ENCODE measurements around the gene MYO3B. TPM values are rescaled to one million over a fixed set of nuclear protein-coding genes. Genes with fewer than 3 reads are reported as not detected.

The MYO3B gene
- total and polyA plus RNA-seq, 2 of the 8 experiments (the other 6 are each of a cell fraction or from before 2014, with no cell fraction given), result 0.17 to 0.19 TPM

- H2BK15ac ChIP-seq (ENCODE audit: low read length), result no peak overlapping the region
- H3K23me2 ChIP-seq (ENCODE audit: low read depth, low read length), result no peaks in the 10 kb centered on the region
- H3K14ac ChIP-seq (ENCODE audit: insufficient read length), result no peak overlapping the region
- H3K23ac ChIP-seq (ENCODE audit: insufficient read length), result no peak overlapping the region
- no peak overlapping the region for H3K9ac ChIP-seq (replicated peaks in 1 of 4; ENCODE audit: extremely low read depth in 1 of 4, low read depth in 3 of 4, low read length in 3 of 4)
- H3K4me2 ChIP-seq (ENCODE audit: insufficient read depth in 1 of 2, low read depth in 2 of 2, low read length in 2 of 2), result no peak overlapping the region
- H3K56ac ChIP-seq (replicated peaks; ENCODE audit: insufficient read length, low read depth, low read length), result no peak overlapping the region
- H3K79me2 ChIP-seq (ENCODE audit: control insufficient read depth in 1 of 2, insufficient read depth in 2 of 2, low read length in 2 of 2), result no peaks in the 10 kb centered on the region
- no peak overlapping the region for H4K5ac ChIP-seq (ENCODE audit: insufficient read length, low read depth, low read length)
- no peak overlapping the region for H3K4ac ChIP-seq (replicated peaks; ENCODE audit: insufficient read length, low read depth, low read length)
- H2BK20ac ChIP-seq (ENCODE audit: low read length), result no peak overlapping the region
- FAIRE-seq (no peak), DNase-seq (ENCODE audit: low read depth in 1 of 2, low spot score in 2 of 2) (no peak)
- H2AFZ ChIP-seq (ENCODE audit: low read length), result no peak overlapping the region
- no peak overlapping the region for H2BK5ac ChIP-seq (ENCODE audit: low read depth, low read length)
- WGBS, 2 experiments (ENCODE audit: extremely low coverage in 1 of 2, insufficient coverage in 1 of 2, insufficient read length in 1 of 2, insufficient replicate concordance in 2 of 2, low coverage in 1 of 2, low lambda C conversion rate in 2 of 2, missing lambda C conversion rate in 1 of 2), result 75% methylated on average over 3 of the region's 3 CpGs; no CpG with 5 or more reads in 1 of the 2 experiments
- CTCF ChIA-PET (ENCODE audit: partially characterized antibody), result no interaction called here
- no peak overlapping the region for H4K8ac ChIP-seq (ENCODE audit: extremely low read depth, insufficient read depth, low read length)
- no peak overlapping the region for H3K18ac ChIP-seq (ENCODE audit: extremely low read depth, low read length)
- H2AK5ac ChIP-seq (ENCODE audit: low read depth, low read length), result no peak overlapping the region
- H2BK12ac ChIP-seq (ENCODE audit: low read depth, low read length), result no peak overlapping the region
- no peaks in the 10 kb centered on the region for H3K36me3 ChIP-seq (ENCODE audit: control insufficient read depth in 2 of 4, insufficient read depth in 4 of 4, low read length in 3 of 4)
- no peaks in the 10 kb centered on the region for H3K9me3 ChIP-seq (ENCODE audit: insufficient read depth in 2 of 2, low read depth in 1 of 2, low read length in 1 of 2)
- POLR2A ChIA-PET (ENCODE audit: partially characterized antibody), result no interaction called here
- H3K27ac ChIP-seq (ENCODE audit: low read depth, low read length), result no peak overlapping the region
- H3K27me3 ChIP-seq (replicated peaks in 1 of 4; ENCODE audit: control insufficient read depth in 3 of 4, extremely low read depth in 1 of 4, insufficient read depth in 3 of 4, low read length in 3 of 4), result no peaks in the 10 kb centered on the region
- no peak overlapping the region for H4K91ac ChIP-seq (replicated peaks; ENCODE audit: insufficient read length, low read length)
- H3K4me1 ChIP-seq (replicated peaks in 1 of 4; ENCODE audit: control insufficient read depth in 3 of 4, insufficient read depth in 4 of 4, low read length in 3 of 4), result no peaks in the 10 kb centered on the region
- H4K20me1 ChIP-seq (replicated peaks in 1 of 2; ENCODE audit: control insufficient read depth in 1 of 2, insufficient read depth in 2 of 2, low read length in 2 of 2), result no peaks in the 10 kb centered on the region
- H3K4me3 ChIP-seq (ENCODE audit: extremely low read depth in 1 of 4, insufficient read depth in 2 of 4, low read depth in 3 of 4, low read length in 4 of 4), result no peak overlapping the region
- H2BK120ac ChIP-seq (replicated peaks; ENCODE audit: low read depth, low read length), result no peak overlapping the region
- H3K79me1 ChIP-seq (ENCODE audit: low read depth, low read length), result no peaks in the 10 kb centered on the region
- no peak for TF ChIP-seq TAF1 (IDR thresholded peaks at IDR 0.05; ENCODE audit: low read depth, low read length)
- no peak for TF ChIP-seq TAF7 (optimal IDR thresholded peaks at IDR 0.05; ENCODE audit: borderline replicate concordance, low read depth, low read length)
- no peak for TF ChIP-seq BACH1 (IDR thresholded peaks at IDR 0.05; ENCODE audit: low read length)
- TF ChIP-seq NRF1 (IDR thresholded peaks at IDR 0.05; ENCODE audit: low read depth, low read length), result no peak
- TF ChIP-seq CBX5 (IDR thresholded peaks at IDR 0.05; ENCODE audit: low read depth, low read length), result no peak
- no peak for TF ChIP-seq TEAD4 (IDR thresholded peaks at IDR 0.05; ENCODE audit: low read depth, low read length)
- TF ChIP-seq EZH2 (IDR thresholded peaks at IDR 0.05; ENCODE audit: low read depth, low read length, severe bottlenecking), result no peak
- TF ChIP-seq CEBPB (IDR thresholded peaks at IDR 0.05; ENCODE audit: low read depth, low read length), result no peak
- no peak for TF ChIP-seq TBP (IDR thresholded peaks at IDR 0.05; ENCODE audit: low read depth, low read length)
- no peak for TF ChIP-seq MAFK (IDR thresholded peaks at IDR 0.05; ENCODE audit: low read depth, low read length)
- no peak for TF ChIP-seq POLR2A (IDR thresholded peaks at IDR 0.05; ENCODE audit: control extremely low read depth in 1 of 2, low read depth in 2 of 2, low read length in 2 of 2)
- no peak for TF ChIP-seq PHF8 (conservative IDR thresholded peaks at IDR 0.05; ENCODE audit: low read depth, low read length)
- no peak for TF ChIP-seq JUND (IDR thresholded peaks at IDR 0.05; ENCODE audit: low read length)
- TF ChIP-seq GABPA (IDR thresholded peaks at IDR 0.05; ENCODE audit: borderline replicate concordance, insufficient read depth, low read length), result no peak
- no peak for TF ChIP-seq ATF2 (IDR thresholded peaks at IDR 0.05; ENCODE audit: low read length)
Observed at GRCh38 chr2:170386554-170386953, 208.6 kb downstream of the MYO3B start.
